Activated CD4-positive, alpha-beta T cell treated with anti-CD3 and anti-CD28 coated beads, Interleukin-2, amount 50 U/mL, for 4 hours (primary cell): ENCODE results near the gene TBC1D2B.

Source experiments
- DNase-seq, 2 experiments: peaks; one replicate each; pipeline ENCODE4 v3.0.0-alpha.2; 2020

The TBC1D2B gene

DNA sequence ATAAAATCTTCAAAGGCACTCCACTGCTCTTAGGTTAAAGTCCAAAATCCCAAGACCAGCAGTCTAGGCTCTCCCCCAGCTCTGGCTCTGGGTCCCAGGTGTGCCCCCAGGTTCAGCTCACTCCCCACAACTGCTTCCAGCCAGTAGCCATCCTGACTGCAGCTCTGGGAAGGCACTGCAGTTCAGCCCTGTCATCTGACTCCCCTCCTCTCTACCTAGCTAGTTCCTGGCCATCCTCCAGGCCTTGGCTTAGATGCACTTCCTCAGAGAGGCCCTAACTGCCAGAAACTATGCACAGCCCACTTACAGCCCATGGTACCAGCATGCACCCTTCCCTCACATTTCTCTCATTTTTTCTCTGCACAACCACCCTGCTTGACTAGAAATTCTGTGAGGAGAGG lies 25.5 kb downstream of the TBC1D2B start:
- no peak for DNase-seq

DNA sequence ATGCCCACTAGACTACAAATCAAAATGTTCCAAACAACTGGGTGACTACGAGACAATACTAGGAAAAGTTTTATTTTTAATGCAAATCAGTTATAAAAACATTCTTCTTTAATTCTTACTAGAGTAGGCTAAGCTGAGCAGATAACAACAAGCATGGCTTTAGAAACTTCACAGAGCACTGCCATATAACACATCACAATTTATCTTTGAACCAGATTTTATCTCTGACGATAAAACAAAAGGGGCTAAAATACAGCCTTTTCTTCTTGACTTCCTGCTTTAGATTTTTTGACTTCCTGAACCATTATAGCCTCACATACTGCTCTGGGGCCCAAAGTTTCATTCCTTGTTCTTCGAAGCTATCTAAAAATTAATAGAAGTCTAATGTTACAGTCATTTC lies 25.9 kb downstream of the TBC1D2B start:
- no peak for DNase-seq

DNA sequence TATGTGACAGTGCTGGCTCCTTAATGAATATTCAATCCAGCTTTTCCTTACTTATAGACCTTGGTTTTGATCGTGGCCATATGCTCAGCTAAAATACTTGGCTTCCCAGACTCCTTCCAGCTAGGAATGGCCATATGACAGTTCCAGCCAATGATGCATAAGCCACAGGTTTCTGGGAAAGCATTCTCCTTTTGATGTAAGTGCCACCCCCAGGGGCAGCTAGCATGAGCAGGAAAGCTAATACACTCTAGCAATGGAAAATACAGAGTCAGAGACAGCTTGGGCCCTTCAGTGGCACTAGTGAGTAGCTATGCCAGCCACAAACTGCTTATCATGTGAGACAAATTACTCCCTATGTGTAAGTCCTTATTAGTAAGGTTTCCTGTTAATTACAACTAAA lies 26.7 kb downstream of the TBC1D2B start:
- peak; percentile 44 to 58 for DNase-seq

DNA sequence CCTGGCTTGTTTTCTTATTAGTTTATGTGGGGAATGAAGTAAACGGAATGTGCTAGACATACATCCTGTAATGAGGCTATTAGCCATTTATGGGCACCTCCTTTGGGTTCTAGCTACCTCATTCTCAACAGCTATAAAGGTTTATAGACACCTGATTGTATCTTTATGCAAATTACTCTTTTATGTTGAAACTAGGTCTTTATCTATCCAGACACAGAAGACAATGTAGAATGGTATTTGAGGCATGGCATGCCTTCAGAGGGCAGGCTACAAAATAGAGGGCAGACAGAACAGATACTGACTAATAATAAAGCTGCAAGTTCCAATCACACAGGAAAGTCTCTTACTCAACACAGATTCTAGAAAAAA lies 27.1 kb downstream of the TBC1D2B start:
- no peak for DNase-seq

DNA sequence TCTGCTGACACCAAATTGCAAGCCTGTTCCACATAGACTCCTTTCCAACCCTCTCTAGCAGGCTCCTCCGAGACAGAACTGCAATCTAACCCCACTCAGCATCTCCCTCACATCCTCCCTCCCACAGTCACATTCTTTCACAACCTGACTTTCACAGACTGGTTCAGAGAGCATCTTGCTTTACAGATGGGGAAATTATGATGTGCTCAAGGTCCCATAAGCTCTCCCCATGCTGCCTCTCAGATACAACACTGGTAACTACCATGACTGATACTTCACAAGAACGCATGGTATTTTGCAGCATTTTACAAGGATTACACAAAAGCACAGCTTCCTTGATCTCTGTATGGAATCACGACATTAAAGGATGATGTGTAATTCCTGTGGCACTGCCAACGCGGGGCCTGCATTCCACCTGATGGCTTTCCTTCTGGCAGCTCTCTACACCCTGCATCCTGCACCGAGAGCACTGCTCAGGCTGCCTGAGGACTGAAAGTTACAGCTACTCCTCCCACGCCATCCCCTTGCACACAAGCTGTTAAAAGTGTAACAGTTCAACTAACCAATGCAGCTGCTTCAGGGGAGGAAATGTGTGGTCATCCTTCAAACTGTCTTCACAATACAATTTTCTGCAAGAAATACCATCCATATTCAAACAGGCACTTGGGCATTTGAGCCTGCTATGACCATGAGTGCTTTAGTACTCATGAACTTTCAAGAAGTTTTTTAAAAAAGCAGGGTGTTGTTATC lies 27.6 kb downstream of the TBC1D2B start:
- DNase-seq = peak; percentile 55 to 56

DNA sequence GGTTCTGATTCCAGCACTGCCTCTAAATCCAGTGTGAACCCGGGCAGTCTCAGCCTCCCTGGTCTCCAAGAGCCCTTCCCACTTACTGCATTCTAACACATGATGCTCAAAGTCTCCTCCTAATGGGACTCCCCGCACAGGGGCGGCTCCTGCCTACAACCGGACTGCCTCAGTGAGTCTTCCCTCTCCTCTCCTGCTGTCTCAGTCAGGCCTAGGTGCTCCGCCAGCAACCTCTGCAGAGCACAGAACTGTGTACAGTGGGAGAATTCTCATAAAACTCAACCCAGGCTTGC lies 28.9 kb downstream of the TBC1D2B start:
- no peak for DNase-seq

DNA sequence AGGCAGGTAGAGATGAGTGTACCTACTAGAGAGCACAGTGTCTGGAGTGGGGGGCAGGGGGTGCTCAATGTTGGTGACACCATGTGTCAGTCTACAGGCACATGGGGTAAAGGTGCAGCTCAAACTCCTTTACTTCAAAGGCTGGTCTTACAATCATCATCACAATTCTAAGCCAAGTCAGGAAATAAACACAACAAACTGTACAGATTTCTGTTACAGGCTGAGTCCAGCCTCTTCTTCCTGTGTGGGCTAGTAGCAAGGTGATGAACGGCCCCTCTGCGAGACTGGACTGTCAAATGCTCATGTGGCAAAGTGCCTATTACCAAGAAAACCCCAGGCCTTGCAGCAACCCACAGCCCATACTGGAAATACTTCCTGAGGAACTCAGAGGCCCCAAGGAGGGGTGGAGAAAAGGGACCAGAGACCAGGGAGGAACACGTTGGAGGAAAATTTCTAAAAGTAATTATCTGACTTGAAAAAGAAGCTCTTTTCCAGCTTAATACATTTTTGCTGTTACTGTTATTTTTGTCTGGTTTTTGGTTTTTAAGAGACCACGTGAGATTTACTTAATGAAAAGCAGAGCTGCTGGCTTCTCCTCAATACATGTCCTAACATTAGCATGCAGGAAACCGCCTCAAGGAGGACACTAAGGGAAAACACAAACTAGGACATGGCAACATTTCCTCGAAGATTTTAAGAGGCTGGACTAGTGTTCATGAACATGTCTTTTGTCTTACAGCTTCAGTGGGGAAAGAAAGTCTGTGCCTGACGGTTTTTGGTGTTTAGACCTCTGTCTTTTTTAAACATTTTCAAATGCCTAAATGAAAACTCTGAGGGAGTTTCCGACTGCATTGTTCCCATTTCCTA lies 29.5 kb downstream of the TBC1D2B start:
- DNase-seq = no peak

DNA sequence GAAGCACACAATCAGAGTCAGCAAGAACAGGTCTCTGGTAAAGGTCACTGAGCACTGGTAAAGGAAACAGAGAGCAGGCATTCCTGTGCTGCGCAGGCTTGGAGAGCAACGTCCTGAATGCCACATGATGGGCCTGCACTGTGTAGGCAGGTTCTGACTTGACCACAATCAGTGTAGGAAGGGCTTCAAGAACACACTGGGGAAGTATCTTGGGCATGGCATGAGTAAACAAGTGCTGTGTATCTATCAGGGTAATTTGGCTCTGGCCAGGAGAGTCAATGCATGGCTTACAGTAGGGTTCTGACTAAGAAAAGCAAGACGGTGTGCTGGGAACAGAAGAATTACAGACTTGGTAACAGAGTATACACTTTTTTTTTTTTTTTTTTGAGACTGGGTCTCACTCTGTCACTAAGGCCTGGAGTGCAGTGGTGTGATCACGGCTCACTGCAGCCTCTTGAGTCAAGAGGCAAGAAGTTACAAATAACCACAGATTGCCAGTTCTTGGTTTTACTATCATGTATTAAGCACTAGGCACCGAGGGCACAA lies 30.6 kb downstream of the TBC1D2B start:
- no peak for DNase-seq

DNA sequence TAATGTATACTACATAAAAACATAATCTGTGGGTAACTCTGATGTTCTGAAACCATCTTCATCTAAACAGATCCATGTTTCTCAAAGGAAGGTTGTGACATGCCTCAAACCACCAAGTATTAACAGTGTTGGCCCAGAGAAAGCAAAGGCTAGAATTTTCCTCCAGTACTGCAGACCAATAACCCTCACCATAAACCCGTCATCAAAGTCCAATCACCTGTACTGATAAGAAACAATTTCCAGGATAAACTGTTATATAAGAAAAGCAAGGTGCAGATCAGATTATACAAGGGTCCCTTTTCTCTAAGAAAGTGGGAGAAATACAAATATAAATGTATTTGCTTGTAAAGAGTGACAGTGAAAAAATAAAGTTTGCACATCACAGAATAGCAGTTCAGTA lies 32.3 kb downstream of the TBC1D2B start:
- no peak for DNase-seq

DNA sequence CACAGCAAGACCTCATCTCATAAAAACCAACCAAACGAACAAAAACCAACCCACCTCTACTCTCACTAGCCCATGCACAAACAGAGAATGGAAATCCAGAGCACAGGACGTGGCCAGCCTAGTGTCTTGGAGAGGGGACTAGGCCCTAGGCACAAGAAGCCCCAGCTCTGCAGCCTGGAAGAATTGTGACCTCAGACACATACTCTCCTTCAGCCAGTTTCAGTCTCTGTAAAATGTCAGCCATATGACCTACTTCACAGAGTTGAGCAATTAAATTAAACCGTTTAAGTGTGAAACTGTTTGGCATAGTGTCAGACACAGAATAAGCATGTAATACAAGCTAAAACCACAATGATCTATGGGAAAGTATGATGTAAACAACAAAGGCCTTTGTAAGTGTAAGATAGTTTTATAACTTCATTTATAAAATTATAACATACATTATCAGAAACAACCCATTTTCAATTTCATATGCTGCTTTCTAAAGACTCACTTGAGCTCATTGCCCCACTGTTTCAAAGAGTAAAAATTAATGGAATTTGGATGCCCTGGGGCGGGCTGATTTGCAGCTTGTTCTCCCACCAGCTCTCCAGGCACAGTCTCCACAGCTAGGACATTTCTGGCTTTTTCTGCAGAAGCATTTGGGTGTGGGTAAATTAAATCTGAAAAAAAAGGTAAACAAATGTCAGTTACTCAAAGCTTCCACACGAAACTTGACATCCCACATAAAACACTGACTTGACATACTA lies 32.9 kb downstream of the TBC1D2B start:
- DNase-seq = no peak

DNA sequence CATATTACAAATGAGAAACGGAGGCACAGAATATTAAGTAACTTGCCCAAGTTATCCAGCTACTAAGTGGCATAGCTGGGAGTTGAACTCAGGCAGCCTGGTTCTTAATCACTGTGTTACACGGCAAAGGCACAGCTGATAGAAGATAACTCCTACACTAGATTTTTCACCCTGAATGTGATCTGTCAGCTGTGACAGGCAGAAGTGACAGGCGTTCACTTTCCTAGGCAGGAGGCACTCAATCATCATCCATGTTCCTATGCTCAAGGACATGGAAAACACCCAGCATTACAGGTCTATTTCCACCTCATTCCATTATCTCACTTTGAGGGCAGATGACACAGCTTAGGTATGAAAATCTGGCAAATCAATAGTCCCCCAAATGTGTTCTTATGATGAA lies 35.6 kb downstream of the TBC1D2B start:
- DNase-seq = no peak

DNA sequence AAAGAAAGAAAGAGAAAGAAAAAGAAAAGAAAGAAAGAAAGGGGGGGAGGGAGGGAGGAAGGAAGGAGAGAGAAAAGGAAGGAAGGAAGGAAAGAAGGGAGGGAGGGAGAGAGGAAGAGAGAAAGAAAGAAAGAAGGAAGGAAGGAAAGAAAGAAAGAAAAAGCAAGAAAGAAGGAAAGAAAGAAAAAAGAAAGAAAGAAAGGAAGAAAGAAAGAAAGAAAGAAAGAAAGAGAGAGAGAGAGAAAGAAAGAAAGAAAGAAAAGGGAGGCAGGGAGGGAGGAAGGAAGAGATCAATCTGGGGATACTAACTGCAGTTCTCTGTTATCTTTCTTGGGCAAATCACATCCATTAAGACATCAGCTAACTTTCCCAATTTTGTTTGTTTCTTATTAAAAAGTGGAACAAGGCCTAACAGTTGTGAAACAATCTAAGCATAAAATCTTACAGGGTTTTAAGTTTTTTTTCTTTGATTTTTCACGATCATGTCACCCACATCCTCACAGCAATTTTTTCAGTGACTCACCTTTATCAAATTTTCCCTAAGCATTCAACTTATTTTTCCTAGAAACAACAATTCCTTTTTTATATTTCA lies 36.8 kb downstream of the TBC1D2B start:
- DNase-seq = no peak

DNA sequence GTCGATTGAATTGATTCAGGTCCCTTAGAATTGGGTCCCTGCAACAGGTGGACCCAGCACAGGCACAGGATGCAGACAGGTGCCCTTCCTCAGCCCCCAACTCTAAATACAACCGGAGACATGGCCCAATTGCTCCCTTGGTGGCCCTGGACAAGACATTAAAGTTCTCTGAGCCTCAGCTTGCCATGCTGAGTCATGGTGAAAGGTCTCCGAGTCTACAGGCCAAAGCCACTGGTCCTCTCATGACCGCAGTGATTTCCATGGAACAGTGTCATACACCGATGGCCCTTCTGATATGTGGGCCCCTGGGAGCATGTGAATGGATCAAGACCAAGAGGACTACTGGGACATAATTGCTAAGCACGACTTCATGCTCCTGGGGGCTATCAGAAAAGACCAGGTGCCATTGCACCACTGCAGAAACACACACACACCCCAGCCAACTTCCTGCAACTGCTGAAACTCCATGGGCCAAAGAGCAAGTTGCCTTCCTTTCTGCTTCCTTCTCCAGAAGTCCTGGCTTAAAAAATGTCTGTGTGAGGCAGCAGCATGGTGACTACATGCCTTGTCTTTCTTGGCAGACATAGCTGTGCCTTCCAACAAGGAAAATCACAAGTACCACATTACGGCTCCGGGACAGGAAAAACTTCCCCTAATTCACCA lies 38.8 kb downstream of the TBC1D2B start:
- no peak for DNase-seq

DNA sequence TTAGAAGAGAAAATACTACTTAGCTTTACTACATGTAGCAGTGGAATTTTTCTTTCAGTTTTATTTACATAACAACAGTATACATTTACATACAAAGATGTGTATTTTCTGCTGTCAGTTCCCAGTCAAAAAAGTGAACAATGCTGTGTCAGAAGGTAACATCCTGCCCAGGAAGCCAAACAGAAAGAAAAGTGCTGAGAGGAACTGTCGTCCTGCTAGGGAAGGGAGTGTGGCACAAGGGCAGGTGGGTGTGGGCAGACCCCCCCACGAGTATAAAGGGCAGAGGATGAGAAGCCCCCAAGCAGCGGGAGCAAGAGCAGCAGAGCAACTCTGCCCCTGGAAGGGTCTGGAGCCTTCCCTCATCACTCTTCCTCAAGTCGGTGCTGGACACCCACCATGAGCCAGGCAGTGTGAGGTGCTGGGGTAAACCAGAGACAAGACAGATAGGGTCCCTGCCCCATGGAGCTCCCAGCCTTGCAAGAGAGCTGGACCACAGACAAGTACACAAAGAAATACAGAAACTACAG lies 39.7 kb downstream of the TBC1D2B start:
- no peak for DNase-seq

DNA sequence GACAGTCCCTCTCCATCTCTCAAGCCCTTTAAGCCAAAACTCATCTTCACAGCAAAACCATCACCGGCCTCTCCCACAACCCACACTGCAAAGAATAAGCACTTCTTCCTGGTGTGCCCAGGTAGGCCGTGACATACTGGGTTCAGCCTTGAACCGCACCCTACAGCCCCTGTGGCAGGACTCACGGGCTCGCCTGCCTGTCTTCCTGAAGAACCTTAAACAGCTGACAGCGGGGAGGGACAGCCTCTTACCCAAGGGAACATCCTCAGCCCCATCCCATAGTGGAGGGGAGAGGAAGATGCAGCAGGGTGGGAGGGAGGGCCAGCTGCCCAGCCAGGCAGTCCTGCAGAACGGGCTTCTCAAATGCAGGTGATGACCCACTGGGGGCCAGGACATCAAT lies 40.2 kb downstream of the TBC1D2B start:
- no peak for DNase-seq

DNA sequence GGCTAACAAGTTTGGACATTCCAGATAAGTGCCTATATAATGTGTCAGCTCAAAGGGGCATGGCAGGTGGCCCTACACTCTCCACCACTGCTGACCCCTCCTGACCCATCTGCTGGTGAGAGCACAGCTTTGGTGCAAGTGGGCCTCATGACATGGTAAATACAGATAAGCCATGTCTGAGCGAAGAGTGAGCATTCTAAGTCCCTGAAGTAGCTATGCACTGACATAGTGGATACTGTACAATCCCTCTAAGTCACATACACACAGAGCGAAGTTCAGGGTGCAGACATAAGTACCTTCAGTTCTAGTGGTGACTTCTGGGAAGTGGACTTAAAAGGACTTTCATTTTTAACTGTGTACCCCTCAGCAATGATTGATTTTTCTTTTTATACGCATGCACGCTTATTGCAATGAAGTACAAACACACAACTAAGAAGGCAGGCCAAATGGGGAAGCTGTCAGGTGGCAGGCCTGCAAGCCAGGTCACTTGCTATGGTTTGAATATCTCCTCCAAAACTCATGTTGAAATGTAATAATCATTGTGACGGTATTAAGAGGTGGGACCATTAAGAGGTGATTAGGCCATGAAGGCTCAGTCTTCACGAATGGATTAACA lies 41.5 kb downstream of the TBC1D2B start:
- no peak for DNase-seq

DNA sequence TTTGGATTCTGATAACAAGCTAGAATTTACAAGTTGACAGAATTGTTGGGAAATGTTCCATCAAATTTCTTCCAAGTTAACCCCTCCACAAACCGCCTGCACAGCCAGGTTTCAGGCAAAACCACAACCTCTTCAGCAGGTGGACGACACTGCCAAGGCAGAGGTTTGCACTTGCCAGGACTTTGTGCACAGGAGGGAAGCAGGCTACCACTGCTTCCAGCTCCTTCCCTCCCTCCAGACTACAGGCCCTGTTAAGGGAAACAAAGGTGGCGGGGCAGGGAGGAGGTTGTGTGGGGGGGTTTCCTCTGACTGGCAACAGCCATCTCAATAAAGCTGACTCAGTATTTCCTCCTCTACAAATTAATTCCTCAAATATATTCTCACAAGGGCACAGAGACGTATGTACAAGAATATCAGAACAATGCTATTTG lies 42.2 kb downstream of the TBC1D2B start:
- peak; percentile 51 to 56 for DNase-seq

DNA sequence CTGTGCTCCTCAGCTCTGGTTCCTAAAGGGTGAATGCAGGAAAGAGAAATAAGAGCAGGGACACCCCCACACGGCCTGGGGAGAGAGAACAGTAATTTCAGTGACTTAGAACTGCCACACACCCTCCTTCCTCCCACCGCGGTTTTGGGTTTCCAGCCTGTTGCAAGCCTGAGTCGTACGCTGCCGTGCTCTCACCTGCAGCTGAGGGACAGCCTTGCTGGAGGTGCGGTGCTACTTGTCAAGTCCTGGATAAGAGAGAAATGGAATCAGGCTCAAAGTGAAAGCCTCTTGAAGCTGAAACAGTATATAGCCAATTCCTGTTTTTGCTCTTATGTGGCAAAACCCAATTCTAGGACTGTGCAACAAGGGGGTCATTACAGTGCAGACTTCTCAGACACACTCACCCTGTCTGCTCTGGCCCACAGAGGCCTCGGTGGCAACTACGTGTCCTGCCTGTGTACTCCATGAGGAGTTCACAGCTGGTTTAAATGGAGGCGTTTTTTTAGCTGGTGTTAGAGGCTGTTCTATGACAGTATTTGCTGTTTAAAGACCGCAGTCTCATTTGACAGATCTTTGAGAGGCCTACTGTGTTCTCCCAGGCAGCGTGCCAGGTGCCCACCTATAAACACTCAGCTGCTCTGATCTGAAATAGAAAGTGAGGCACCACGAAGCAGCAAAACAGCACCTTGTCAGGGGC lies 42.9 kb downstream of the TBC1D2B start:
- DNase-seq = peak; percentile 75 to 83

DNA sequence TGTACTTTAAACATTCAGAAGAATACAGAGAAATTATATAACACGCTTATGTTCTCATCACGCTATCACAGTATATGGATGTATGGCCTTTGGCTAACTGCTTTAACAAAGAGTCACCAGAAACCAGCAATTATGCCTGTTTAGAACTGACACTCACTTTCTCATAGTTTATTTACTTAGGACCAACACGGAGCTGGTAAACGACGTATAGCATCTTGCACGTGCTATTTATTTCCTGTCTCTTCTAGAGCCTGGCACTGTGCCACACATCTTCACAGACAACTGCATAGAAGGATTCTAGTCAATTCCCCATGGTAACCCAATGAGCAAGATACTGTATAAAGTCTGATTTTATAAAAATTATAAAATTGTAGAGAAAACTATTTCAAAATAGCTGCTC lies 43.6 kb downstream of the TBC1D2B start:
- DNase-seq = peak; percentile 39 to 44

DNA sequence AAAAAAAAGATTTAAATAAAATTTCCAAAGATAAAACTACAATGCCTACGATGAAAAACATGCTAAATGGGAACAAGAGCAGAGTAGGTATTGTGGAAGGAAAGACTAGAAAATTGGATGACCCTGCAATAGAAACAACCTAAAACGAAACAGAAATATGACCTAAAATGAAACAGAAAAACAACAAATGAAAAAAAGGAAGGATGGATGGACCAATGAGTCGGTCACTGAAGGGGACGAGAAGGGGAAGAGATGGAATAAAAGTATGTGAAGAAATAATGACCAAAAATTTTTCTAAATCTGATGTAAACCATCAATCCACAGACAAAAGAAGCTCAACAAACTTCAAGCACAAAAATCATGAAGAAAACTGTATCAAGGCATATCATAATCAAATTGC lies 44.8 kb downstream of the TBC1D2B start:
- DNase-seq = no peak

DNA sequence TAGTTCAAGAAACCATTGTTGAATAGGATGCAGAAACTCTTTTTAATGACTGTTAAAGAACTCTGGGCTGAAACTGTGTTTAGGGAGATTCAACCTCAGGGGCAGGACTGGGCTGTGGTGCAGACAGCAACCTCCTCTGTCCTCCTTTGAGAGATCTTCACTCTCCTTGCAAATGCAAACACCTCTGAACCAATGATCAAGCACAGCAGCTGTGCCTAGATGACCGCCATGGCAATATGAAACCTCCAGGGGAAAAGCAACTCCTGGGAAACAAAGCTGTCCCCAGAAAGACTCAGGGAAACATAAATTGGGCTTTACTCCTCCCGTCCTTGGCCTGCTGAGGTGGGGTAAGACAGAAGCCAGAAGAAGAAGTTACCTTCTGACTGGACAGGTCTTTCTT lies 52.6 kb downstream of the TBC1D2B start:
- no peak for DNase-seq
